M059J (cell line): ENCODE measurements around the gene WFDC6. TPM values are rescaled to one million over a fixed set of nuclear protein-coding genes. Genes with fewer than 3 reads are reported as not detected.
"Not testable (repeated sequence)": the region's sequence is repeated elsewhere in the genome, so short reads cannot be mapped to it uniquely, and the experiment has no call there.

Source experiments
- DNase-seq: peaks from one replicate; pipeline ENCODE4 v3.0.0-alpha.2; 2012; ENCODE audit warnings: low read depth
- total RNA-seq: library from RNA; depleted of rRNA; stranded (reverse); fragments of >200 nt; shearing (Covaris generic); gene quantifications from 2 replicates; pipeline ENCODE4 v1.2.3, GENCODE V29; 2014; rRNA removed

Gene WFDC6
- not detected in 2 replicates for total RNA-seq

DNA sequence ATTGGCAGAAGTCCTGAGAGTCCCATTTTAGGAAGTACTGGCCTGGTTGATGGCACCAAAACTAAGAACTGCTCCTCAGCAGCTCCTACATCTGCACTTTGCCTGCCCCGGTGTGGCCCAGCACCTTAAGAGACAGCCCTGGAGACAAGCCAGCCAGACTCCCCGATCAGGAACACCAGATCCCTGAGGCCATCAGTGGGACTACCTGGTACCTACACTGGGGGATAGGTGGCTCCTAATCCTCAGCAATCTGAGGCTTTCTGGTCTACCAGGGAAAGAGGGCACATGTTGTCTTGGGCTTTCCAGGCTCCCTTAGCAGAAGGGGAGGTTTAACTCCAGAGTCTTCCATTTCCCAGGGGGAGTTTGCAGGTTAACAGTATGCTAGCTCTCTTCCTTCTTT, at the start of gene WFDC6:
TSS of gene WFDC6 (minus strand) at position 101 of the 400 bp plus-strand sequence. CDS start at position 26, 75 bp downstream.
- DNase-seq: no peak

DNA sequence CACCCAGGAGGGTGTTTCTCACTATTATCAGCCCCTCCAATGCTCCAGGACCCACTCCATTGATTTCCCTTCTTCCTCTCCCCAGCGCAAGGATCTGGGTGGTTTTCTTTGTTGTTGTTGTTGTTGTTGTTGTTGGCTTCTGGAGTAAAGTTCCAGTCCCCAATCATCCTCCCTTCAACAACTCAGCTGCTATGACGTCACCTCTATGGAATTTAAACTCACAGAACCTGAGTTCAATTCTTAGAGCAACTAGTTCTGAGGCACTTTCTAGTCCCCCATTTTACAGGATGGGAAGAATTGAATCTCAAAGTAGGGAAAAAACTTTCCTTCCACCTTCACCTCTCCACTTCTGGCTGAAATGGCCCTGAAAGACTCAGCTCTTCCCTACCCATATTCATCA, 49.5 kb upstream of the WFDC6 start:
- peak; percentile 21 for DNase-seq

DNA sequence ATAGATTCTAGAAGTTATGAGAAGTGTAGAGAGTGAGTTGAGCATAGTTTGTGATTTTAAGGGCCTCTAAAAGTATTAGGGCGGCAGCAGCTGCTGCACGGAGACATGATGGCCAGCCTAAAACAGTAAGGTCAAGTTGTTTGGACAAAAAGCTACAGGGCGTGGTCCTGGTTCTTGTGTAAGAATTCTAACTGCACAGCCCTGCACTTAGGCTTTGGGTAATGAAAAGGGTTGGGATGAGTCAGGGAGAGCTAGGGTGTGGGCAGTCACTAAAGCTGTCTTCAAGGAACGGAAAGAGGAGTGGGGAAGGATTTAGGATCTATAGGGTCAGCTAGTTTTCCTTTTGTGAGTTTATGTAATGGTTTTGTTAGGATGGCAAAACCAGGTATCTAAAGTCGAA, 46.7 kb upstream of the WFDC6 start:
- not testable (repeated sequence) for DNase-seq

- not testable (repeated sequence) for DNase-seq
These were observed 45.0 kb upstream of the WFDC6 start for GRCh38 chr20:45584294-45584693.

DNA sequence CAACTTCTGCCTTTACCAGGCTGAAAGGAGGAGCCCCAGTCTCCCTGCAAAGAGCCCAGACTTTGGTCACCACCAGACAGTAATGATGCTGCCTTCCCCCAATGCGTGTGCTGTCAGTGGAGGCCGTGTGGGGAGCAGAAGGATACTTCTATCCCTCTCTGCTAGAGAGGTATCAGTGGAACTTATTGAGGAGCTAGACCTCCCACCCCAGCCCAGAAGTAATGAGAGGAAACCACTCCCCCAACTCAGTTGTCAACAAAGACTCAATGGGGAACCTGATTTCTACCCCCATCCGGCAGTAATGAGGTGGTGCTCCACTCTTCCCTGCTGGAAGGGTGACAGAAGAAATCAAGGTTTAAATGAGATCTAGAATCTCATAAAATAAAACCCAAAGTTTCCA, 44.2 kb upstream of the WFDC6 start:
- DNase-seq: no peak

DNA sequence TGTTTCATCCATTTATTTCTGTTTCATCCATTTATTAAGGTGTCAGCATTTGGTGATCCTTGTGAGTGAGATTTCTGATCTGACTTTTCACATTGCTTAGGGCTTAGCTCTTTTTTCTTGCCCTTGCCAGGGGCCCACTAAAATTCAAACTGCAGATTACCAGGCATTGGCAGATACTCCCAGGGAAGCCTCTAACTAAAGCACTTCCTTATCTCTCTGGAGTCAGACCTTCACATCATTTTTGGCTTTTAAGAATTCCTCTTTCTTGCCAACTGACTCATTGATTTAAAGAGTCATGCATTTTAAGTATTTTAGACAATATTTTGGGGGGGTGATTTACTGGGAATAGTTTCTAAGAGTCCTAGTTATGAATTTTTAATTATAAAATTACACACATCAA, 42.4 kb upstream of the WFDC6 start:
- no peak for DNase-seq

GRCh38 chr20:45579184-45579583, 39.9 kb upstream of the WFDC6 start, which contains the start of gene WFDC8:
Gene WFDC8, minus strand, starts transcription at chr20:45579284. Its CDS starts 37 bp downstream, at chr20:45579247.
- no peak for DNase-seq

DNA sequence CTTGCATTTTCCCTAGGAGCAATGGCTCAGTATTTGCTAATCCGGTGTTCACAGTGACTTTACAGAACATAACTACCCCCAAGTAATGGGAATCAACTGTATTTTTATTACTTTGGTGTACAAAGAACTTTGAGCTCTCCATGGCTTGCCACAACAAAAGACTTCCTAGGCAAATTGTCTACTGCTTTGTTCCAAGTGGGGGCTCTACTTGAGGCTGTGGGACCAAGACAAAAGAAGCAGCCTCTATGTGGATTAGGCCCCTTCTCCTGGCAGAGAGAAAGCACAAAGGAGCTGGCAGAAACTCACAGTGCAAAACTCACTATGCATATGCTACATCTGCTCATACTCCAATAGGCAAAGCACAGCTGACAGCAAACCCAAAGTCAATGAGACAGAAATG, 38.9 kb upstream of the WFDC6 start:
- no peak for DNase-seq

- no peak for DNase-seq
These were observed 37.7 kb upstream of the WFDC6 start for GRCh38 chr20:45576995-45577394.

- DNase-seq: no peak
These were observed 36.6 kb upstream of the WFDC6 start for GRCh38 chr20:45575931-45576330.

- not testable (repeated sequence) for DNase-seq
These were observed 30.4 kb upstream of the WFDC6 start for GRCh38 chr20:45569650-45570049.

- no peak for DNase-seq
These were observed 25.5 kb upstream of the WFDC6 start for GRCh38 chr20:45564760-45565276.

- DNase-seq: no peak
These were observed 15.9 kb upstream of the WFDC6 start for GRCh38 chr20:45555198-45555597.

DNA sequence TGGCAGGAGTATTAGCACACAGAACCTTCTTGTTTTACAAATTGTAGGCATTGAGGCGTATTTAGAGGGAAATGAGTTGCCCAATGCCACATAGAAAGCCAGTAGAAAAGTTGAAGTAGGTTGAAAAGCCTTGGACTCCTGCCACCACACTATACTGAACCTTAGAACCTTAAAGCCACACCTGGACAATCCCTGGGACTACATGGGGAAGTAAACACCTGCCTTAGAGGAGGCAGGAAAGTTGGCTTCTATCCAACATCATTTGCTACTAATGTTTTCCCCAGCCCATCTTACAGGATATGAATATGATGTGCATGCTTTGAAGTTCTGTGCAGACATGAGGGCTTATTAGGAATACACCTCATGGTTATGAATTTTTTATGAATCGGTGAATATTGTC, 13.2 kb upstream of the WFDC6 start:
- DNase-seq: no peak

GRCh38 chr20:45550765-45551164, 11.5 kb upstream of the WFDC6 start:
- no peak for DNase-seq

- DNase-seq: no peak
These were observed 9.1 kb upstream of the WFDC6 start for GRCh38 chr20:45548410-45548809.

DNA sequence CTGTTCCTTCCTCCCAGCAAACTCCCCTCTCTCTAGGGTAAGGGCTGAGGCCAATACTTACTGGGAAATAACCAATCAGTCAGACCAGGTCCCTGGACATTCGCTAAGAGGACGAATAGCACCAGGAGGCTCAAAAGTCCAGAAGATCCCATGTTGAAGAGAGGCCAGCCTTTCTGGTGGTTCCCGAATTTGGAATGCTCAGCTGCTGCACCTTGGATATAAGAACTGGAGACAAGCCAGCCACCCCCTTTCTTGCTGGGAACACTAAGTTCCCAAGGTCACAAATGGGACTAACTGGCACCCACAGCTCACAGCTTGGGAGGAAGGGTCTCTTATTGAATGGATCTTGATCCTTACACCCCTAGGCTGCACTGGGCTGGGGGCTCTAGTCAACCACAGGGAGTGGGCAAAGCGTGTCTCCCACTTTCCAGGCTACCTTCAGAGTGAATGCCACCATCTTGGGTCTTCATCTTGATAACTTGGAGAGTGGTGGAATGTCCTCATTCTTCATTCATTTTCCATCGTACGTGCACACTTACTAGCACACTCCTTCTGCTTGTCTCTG, 8.0 kb upstream of the WFDC6 start, which contains the start of gene EPPIN:
TSS of gene EPPIN (minus strand) at position 196 of the 565 bp plus-strand sequence. CDS start at position 152, 44 bp downstream.
- DNase-seq: no peak

- peak; percentile 34 for DNase-seq
These were observed 6.6 kb upstream of the WFDC6 start for GRCh38 chr20:45545754-45546453.

DNA sequence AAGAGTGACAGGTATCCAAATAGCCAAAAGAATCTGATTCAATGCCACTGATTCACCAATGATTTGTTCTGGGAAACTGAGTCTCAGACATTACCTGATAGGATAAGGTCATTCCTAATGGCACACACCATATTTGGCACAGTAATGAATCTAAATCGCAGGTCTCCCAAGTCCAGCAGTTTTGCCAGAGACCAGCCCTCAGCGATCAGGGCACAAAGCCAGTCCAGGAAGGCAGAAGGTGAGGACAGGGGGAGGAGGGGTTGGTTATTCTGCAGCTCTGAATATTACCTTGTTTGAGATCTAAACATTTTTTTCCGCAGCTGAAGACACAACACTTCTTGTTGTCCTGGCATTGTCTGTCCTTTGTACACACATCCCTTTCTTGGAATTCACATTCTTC, 6.1 kb upstream of the WFDC6 start:
- no peak for DNase-seq

GRCh38 chr20:45538209-45538799, 978 bp downstream of the WFDC6 start:
- peak; percentile 81 for DNase-seq

DNA sequence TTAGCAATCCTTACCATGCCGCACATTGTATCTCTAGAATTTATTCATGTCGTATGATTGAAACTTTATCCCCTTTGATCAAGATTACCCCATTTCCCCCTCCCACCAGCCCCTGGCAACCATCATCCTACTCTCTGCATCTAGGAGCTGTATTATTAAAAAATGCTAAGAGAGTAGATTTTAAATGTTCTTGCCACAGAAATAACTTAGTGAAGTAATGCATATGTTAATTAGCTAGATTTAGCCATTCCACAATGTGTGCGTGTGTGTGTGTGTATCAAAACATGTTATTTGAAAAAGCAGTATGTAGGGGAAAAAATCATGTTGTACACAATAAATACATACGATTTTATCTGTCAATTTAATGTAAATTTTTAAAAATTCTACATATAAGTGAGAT, 12.0 kb downstream of the WFDC6 start:
- DNase-seq: no peak

- no peak for DNase-seq
These were observed 15.5 kb downstream of the WFDC6 start for GRCh38 chr20:45523821-45524220.

- DNase-seq: peak; percentile 75
These were observed 21.0 kb downstream of the WFDC6 start for GRCh38 chr20:45518282-45518681.
